Epithelial cell of esophagus (primary cell): ENCODE measurements around the gene DIAPH2.

Experiments
- DNase-seq: peaks from one replicate; pipeline ENCODE4 v3.0.0; 2010; ENCODE audit warnings: low read depth
- H3K4me3 ChIP-seq: 2 replicates; pipeline ENCODE4 v1.5.1; 2011; ENCODE audit warnings: mild to moderate bottlenecking, low read length, control low read depth
- TF ChIP-seq, protein P1 (sequence below): IDR thresholded peaks from 2 replicates; pipeline ENCODE4 v1.5.1; 2011; ENCODE audit warnings: low read depth, mild to moderate bottlenecking, low read length, control low read depth, inconsistent platforms; ENCODE audit not compliant: insufficient read depth; ENCODE audit errors: missing control alignments

Gene DIAPH2

DNA sequence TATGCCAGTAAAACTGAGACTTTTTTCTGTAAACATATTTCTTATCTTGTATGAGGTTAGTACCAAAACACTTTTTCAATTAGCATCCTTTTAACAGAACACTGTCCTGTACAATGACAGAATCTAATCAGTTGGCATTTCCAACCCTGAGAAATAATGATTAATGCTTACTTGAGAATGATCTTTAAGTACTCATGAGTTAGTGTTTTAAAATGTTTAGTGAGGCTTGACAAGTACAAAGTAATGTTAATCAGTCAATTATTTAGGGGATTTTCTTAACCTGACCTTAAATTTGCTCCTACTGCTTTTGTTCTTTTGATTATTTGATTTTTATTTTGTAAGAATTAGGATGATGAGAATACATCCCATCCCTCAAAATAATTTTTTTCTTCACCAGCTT is 695.6 kb downstream of the DIAPH2 start:
- TF ChIP-seq, protein P1, sequence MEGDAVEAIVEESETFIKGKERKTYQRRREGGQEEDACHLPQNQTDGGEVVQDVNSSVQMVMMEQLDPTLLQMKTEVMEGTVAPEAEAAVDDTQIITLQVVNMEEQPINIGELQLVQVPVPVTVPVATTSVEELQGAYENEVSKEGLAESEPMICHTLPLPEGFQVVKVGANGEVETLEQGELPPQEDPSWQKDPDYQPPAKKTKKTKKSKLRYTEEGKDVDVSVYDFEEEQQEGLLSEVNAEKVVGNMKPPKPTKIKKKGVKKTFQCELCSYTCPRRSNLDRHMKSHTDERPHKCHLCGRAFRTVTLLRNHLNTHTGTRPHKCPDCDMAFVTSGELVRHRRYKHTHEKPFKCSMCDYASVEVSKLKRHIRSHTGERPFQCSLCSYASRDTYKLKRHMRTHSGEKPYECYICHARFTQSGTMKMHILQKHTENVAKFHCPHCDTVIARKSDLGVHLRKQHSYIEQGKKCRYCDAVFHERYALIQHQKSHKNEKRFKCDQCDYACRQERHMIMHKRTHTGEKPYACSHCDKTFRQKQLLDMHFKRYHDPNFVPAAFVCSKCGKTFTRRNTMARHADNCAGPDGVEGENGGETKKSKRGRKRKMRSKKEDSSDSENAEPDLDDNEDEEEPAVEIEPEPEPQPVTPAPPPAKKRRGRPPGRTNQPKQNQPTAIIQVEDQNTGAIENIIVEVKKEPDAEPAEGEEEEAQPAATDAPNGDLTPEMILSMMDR = no peak
- H3K4me3 ChIP-seq = no peak overlapping the region
- DNase-seq = no peak

DNA sequence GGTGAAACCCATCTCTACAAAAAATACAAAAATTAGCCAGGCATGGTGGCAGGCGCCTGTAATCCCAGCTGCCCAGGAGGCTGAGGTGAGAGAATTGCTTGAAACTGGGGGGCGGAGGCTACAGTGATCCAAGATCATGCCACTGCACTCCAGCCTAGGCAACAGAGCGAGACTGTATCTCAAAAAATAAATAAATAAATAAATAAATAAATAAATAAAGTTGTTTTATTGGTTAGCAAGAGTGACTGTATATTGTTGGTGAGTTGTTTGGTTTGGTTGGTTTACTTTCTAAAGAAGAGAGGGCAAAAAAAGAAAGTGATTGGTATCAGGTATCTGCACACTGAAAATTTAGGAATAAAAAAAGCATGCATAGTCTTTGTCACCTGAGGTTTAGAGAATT is 700.0 kb downstream of the DIAPH2 start:
- TF ChIP-seq, protein P1 = no peak
- no peak for DNase-seq
- no peak overlapping the region for H3K4me3 ChIP-seq

DNA sequence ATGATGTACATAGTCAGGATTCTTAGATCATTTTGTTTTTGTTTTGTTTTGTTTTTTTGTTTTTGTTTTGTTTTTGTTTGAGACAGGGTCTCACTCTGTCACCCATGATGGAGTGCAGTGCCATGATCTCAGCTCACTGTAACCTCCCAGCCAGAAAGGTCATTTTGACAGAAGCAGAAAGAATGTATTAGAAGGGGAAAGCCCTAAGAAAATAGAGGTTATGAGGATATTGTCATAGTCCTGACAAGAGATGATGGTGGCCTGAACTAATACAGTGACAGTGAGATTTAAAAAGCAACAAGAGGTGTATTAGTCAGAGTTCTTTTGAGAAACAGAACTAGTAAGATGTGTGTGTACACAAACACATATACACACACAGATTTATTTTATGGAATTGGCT is 702.4 kb downstream of the DIAPH2 start:
- no peak overlapping the region for H3K4me3 ChIP-seq
- no peak for DNase-seq
- TF ChIP-seq, protein P1 = no peak

DNA sequence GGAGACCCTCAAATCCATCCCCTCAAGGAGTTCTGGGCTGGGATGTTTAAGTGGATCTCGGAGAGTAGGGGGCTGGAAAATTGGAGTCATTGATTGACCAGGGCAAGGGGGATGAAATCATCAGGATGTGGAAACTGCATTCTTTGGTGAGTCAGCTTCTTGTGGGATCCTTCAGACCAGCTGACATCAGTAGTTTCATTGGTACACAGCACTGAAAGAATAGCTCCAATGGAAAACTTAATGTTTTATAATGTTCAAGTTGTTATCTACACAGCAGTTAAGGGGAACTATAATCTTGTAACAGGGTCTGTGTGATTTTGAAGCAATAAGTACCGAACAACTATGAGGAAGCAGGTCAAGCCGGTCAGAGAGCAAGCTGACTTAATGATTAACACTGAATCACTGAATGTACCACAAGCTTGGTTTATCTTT is 705.1 kb downstream of the DIAPH2 start:
- TF ChIP-seq, protein P1 = no peak
- peak; percentile 59 for DNase-seq
- no peak overlapping the region for H3K4me3 ChIP-seq

DNA sequence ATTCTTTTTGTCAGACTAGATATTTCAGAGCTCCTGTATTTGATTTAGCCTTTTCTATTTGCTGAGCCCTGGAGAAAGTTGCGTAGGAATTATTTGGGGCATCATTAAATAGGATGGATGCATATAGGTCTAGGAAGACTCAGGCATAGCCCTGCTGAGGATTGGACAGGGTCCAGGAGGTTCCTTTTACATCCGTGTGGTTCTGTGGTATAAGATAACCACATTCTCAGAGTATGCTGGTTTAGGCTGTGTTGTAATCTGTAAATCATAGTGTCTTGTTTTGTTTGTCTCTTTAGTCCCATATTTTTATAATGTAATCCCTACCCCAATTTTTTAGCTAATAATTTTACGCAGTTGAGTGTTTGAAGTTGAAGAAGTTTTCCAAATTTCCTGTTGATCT is 712.7 kb downstream of the DIAPH2 start:
- no peak overlapping the region for H3K4me3 ChIP-seq
- TF ChIP-seq, protein P1 = no peak
- DNase-seq = no peak

DNA sequence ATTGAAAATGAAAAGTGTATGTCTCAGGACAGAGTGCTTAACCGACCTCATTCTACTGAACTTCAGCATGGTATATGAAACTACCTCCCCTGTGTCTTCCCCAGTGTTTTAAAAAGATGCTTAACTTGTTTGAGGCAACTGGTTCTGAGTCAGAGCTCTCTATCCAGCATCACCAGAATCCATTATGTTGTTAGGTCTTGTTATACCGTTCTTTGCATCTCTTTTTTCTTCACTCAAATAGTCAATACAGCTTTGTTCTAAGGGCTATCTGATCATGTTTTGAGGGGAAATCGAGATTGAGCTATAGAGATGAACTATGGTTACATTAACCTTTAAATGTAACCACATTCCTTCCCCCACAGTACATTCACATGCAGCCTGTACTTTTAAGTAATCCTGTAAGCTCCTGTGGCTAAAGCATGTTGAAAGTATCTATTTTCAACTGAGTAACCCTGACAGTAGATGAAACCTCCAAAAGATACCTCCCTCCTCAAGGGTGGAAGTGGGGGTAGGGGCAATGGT is 713.4 kb downstream of the DIAPH2 start:
- DNase-seq = peak; percentile 30
- TF ChIP-seq, protein P1 = no peak

DNA sequence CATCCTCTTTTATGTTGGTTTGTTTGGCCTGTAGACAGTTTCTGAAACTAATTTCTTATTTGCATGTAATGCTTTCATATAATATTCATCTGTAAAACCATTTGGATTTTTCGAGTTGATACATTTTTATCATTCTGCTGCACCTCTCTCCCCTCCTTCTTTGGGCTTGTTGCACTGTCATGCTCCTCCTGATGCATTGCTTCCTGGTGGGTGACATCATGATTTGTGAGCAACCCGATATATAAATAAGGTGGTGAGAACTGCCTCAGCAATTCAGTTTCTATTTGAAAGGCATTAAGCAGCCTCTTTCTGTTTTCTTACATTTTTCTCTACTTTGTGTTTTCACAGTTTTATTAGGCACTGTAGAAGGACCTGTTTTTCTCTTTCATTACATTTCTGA is 714.8 kb downstream of the DIAPH2 start:
- H3K4me3 ChIP-seq = no peak overlapping the region
- DNase-seq = peak; percentile 61

More for the DNA sequence above, 713.4 kb downstream of the DIAPH2 start:
- no peak overlapping the region for H3K4me3 ChIP-seq

More for the DNA sequence above, 714.8 kb downstream of the DIAPH2 start:
- TF ChIP-seq, protein P1 = no peak
